GM23248 (cell line): ENCODE measurements around the gene RIMS3.

Experiments
- EZH2 ChIP-seq: fragments of 200-600 bp; sonication (generic); IDR thresholded peaks from 2 replicates; pipeline ENCODE4 v1.6.1; 2018; ENCODE audit warnings: antibody characterized with exemption, mild to moderate bottlenecking; ENCODE audit not compliant: insufficient read depth, poor library complexity, severe bottlenecking
- EZH2phosphoT487 ChIP-seq: fragments of 200-600 bp; sonication (generic); IDR thresholded peaks from 2 replicates; pipeline ENCODE4 v1.6.1; 2018; ENCODE audit warnings: antibody characterized with exemption, moderate library complexity, mild to moderate bottlenecking, low read depth; ENCODE audit not compliant: insufficient read depth

DNA sequence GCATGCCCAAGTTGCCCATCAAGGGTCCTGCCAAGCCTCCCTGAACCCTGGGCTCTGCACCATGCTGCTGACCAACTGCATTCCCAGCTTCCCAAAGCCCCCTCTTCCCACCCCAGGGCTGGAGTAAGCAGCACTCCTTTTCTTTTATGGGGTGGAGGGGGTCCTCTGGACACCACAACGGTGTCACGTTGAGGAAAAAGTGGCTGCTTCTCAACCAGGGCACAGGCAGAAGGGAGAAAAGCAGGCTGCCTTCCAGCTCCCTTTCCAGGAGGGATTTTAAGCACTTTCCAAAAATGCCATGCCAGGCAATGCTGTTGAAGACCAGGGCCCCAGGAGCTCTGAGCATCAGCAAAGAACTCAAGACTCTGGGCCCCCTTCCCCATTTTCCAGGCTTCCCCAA, 691 bp downstream of the RIMS3 start:
- TF ChIP-seq EZH2 (no peak), EZH2phosphoT487 (no peak)
